SU-DHL-6 (cell line): ENCODE results near the gene TRAPPC2L.

ENCODE experiments used
- H2AFZ ChIP-seq: fragments of 200-600 bp; sonication (generic); 2 replicates; pipeline ENCODE4 v1.6.1; 2014; ENCODE audit warnings: low read depth, mild to moderate bottlenecking, moderate library complexity, mixed read lengths, antibody characterized with exemption, low read length; ENCODE audit not compliant: severe bottlenecking
- H3F3A ChIP-seq: fragments of 200-600 bp; shearing (Covaris generic); 2 replicates; pipeline ENCODE4 v1.6.0; 2016; ENCODE audit warnings: antibody characterized with exemption, mild to moderate bottlenecking; ENCODE audit not compliant: insufficient read depth
- H3K27ac ChIP-seq: fragments of 200-600 bp; sonication (generic); 2 replicates; pipeline ENCODE4 v1.5.1; 2016; ENCODE audit warnings: low read depth, mild to moderate bottlenecking, low read length, moderate library complexity, mixed read lengths
- H3K27me3 ChIP-seq: fragments of 200-600 bp; sonication (generic), shearing (Covaris generic); 2 replicates; pipeline ENCODE4 v1.6.0; 2014; ENCODE audit warnings: mild to moderate bottlenecking, low read length
- H3K36me3 ChIP-seq: fragments of 200-600 bp; sonication (generic); 2 replicates; pipeline ENCODE4 v1.6.1; 2014; ENCODE audit warnings: mild to moderate bottlenecking, low read length, mixed read lengths
- H3K4me2 ChIP-seq: fragments of 300-600, 200-600 bp; shearing (Covaris generic), sonication (generic); 2 replicates; pipeline ENCODE4 v1.6.0; 2014; ENCODE audit warnings: low read length, low read depth, mild to moderate bottlenecking; ENCODE audit not compliant: poor library complexity, severe bottlenecking
- H3K4me3 ChIP-seq: fragments of 200-600 bp; sonication (generic); 2 replicates; pipeline ENCODE4 v1.5.1; 2014; ENCODE audit warnings: antibody characterized with exemption, low read length, mild to moderate bottlenecking, mixed read lengths; ENCODE audit not compliant: insufficient read depth, poor library complexity, severe bottlenecking
- H3K79me2 ChIP-seq: fragments of 200-600 bp; sonication (generic); 2 replicates; pipeline ENCODE4 v1.6.1; 2014; ENCODE audit warnings: mild to moderate bottlenecking, low read length, moderate library complexity; ENCODE audit not compliant: insufficient read depth
- H3K9ac ChIP-seq: fragments of 200-600 bp; sonication (generic); 2 replicates; pipeline ENCODE4 v1.7.0; 2014; ENCODE audit warnings: mild to moderate bottlenecking, low read length
- H3K9me2 ChIP-seq: fragments of 200-600 bp; sonication (generic); replicated peaks from 2 replicates; pipeline ENCODE4 v1.6.1; 2014; ENCODE audit warnings: low read length; ENCODE audit not compliant: insufficient read depth
- H3K9me3 ChIP-seq: fragments of 200-600 bp; sonication (generic); 2 replicates; pipeline ENCODE4 v1.6.1; 2014; ENCODE audit warnings: low read length, mixed read lengths; ENCODE audit not compliant: insufficient read depth
- H4K20me1 ChIP-seq: fragments of 200-600 bp; sonication (generic); 2 replicates; pipeline ENCODE4 v1.6.1; 2014; ENCODE audit warnings: low read depth, mild to moderate bottlenecking, antibody characterized with exemption, low read length, moderate library complexity, mixed read lengths
- CTCF ChIP-seq: fragments of 200-600 bp; sonication (generic); IDR thresholded peaks from one replicate; pipeline ENCODE4 v1.5.1; 2017; ENCODE audit warnings: antibody characterized with exemption, mild to moderate bottlenecking, low read length, moderate library complexity; ENCODE audit not compliant: insufficient read depth, poor library complexity, severe bottlenecking
- EZH2phosphoT487 ChIP-seq: fragments of 200-600 bp; sonication (generic), shearing (Covaris generic); conservative IDR thresholded peaks from 2 replicates; pipeline ENCODE4 v1.6.1; 2018; ENCODE audit warnings: mild to moderate bottlenecking, antibody characterized with exemption, low read length, moderate library complexity, mixed read lengths

The TRAPPC2L gene

DNA sequence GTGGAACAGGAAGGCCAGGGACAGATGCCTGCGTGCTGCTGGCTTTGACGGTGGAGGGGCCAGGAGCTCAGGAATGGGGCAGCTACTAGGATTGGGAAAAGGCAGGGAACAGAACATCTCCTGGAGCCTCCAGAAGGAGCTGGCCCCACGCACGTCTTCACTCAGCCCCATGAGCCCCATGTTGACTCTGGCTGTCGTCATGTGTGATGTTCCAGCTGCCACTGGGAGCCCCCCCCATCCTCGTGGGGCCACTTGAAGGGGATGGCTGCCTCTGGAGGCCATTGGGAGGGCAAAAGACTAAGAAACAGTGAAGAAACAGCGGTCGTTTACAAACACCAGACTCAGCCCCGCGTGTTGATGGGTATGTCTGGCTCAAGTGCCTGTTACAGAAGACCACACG, 26.7 kb upstream of the TRAPPC2L start:
- H3K9ac ChIP-seq = no peak overlapping the region
- TF ChIP-seq EZH2phosphoT487 = no peak
- TF ChIP-seq CTCF = no peak

DNA sequence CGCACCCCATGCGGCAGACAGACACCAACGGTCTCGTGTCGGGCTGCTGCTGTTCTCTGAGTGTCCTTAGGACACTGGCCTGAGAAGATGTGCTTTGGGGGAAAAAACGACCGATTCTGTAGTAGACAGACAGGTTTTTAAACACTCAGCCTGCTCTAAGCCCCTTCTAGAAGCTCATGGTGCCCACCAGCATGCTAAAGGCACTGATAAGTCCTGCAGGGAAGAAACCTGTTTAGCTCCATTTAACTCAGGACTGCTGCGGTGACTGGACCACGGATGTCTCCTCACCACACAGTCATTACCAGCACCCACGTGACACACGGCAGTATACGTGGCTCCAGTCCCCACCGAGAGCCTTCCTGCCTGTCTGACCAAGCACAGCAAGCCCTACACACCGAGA, 26.1 kb upstream of the TRAPPC2L start:
- H3K9ac ChIP-seq = no peak overlapping the region
- no peak for TF ChIP-seq CTCF
- no peak for TF ChIP-seq EZH2phosphoT487
- no peak overlapping the region for H3K27ac ChIP-seq
- H3K4me3 ChIP-seq = no peak overlapping the region
- H3K9me2 ChIP-seq = no peaks in the 10 kb centered on the region
- H3K27me3 ChIP-seq = no peaks in the 10 kb centered on the region
- H3F3A ChIP-seq = no peaks in the 10 kb centered on the region
- no peaks in the 10 kb centered on the region for H3K79me2 ChIP-seq
- H2AFZ ChIP-seq = no peak overlapping the region
- no peaks in the 10 kb centered on the region for H3K36me3 ChIP-seq
- no peak overlapping the region for H3K4me2 ChIP-seq
- H3K9me3 ChIP-seq = no peaks in the 10 kb centered on the region
- no peaks in the 10 kb centered on the region for H4K20me1 ChIP-seq

More for the DNA sequence above, 26.7 kb upstream of the TRAPPC2L start:
- Histone ChIP-seq H3K4me2 (no peak overlapping the region), H2AFZ (no peak overlapping the region), H3K27ac (no peak overlapping the region), H3K9me3 (no peaks in the 10 kb centered on the region), H3F3A (no peaks in the 10 kb centered on the region), H3K4me3 (no peak overlapping the region), H3K27me3 (no peaks in the 10 kb centered on the region), H3K79me2 (no peaks in the 10 kb centered on the region), H4K20me1 (no peaks in the 10 kb centered on the region), H3K9me2 (no peaks in the 10 kb centered on the region), H3K36me3 (no peaks in the 10 kb centered on the region)

- Histone ChIP-seq H3K27me3 (no peaks in the 10 kb centered on the region), H3K4me2 (no peak overlapping the region), H2AFZ (no peak overlapping the region), H3K27ac (no peak overlapping the region), H3K79me2 (no peaks in the 10 kb centered on the region), H3K9ac (no peak overlapping the region), H3K4me3 (no peak overlapping the region), H3K9me3 (no peaks in the 10 kb centered on the region), H4K20me1 (no peaks in the 10 kb centered on the region), H3F3A (no peaks in the 10 kb centered on the region), H3K9me2 (no peaks in the 10 kb centered on the region), H3K36me3 (no peaks in the 10 kb centered on the region)
- TF ChIP-seq CTCF (no peak), EZH2phosphoT487 (no peak)
Observed at GRCh38 chr16:88831838-88832237, 25.1 kb upstream of the TRAPPC2L start.

DNA sequence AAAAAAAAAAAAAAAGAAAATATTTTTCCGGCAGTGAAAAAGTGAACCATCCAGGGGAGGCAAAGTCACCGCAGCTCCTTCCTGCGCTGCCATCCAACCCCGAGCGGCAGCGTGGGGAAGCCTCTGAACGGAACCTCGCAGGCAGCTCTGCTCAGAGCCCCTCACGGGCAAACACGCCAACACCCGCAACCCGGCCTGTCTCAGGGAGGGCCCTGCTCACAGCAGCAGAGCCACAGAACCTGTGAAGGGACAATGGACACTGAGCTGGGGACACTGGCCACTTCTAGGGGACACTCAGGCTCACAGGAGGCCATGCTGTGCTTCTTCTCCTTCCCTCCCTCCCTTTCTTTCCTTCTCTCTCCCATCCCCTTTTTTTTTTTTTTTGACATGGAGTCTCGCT, 23.8 kb upstream of the TRAPPC2L start:
- no peaks in the 10 kb centered on the region for H3K79me2 ChIP-seq
- no peaks in the 10 kb centered on the region for H3K9me3 ChIP-seq
- no peaks in the 10 kb centered on the region for H3K36me3 ChIP-seq
- H3K9me2 ChIP-seq = no peaks in the 10 kb centered on the region
- TF ChIP-seq CTCF = no peak
- no peak for TF ChIP-seq EZH2phosphoT487
- no peaks in the 10 kb centered on the region for H3F3A ChIP-seq
- H3K27ac ChIP-seq = no peak overlapping the region
- no peak overlapping the region for H2AFZ ChIP-seq
- H3K9ac ChIP-seq = no peak overlapping the region
- H4K20me1 ChIP-seq = no peaks in the 10 kb centered on the region
- H3K4me3 ChIP-seq = no peak overlapping the region
- H3K27me3 ChIP-seq = no peaks in the 10 kb centered on the region
- no peak overlapping the region for H3K4me2 ChIP-seq
